Measurements from ENCODE around the gene ADAMTSL5.

ADAMTSL5 gene

DNA sequence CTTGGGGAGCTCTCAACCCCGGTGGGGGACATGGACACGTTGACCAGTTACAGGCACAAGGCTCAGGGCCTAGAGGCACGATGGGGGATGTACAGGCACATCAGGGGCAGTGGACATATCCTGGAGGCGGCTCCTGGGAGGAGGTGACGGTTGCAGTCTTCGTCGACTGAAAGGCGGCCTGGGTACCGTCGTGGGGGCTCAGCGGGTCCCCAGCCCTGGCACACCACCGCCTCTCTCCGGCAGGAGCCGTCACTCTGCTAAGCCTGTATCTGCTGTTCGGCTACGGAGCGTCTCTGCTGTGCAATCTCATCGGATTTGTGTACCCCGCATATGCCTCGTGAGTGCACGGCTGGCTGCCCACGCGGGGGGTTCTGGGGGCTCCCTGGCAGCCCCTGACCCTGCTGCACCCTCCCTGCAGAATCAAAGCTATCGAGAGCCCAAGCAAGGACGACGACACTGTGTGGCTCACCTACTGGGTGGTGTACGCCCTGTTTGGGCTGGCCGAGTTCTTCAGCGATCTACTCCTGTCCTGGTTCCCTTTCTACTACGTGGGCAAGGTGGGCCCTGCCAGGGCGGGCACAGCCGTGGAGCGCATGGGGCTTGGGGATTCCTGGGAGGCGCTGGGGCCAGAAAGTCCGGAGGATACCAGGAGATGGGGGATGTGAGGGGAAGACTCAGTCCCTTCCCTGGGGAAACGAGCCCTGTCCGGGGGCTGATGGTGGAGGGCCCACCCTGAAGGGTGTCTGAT, 17.6 kb downstream of the ADAMTSL5 start:
- DNase-seq: no peak

DNA sequence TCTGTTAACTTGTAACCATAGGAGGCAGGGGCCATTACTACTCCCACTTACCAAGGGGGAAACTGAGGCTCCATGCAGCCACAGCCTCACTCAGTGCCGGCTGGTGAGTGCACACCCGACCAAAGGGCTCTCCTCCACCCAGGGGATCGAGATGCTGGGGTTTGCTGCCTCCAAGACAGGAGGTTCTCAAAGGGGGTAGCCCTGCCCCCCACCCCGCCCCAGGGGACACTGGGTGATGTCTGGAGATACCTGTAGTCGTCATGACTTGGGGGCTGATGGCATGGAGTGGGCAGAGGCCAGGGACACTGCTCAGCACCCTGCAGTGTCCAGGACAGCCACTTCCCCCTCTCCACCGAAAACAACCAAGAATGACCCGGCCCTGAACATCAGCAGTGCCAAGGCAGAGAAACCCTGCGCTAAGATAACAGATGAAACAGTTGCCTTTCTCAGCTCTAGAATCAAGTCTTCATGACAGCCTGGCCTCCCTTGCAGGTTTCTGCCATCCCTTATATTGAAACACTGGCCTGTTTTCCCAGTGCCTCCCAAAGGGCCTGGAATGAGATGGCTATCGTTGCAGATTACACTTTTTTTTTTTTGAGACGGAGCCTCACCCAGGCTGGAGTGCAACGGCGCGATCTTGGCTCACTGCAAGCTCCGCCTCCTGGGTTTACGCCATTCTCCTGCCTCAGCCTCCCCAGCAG, 18.6 kb downstream of the ADAMTSL5 start:
- DNase-seq: no peak

DNA sequence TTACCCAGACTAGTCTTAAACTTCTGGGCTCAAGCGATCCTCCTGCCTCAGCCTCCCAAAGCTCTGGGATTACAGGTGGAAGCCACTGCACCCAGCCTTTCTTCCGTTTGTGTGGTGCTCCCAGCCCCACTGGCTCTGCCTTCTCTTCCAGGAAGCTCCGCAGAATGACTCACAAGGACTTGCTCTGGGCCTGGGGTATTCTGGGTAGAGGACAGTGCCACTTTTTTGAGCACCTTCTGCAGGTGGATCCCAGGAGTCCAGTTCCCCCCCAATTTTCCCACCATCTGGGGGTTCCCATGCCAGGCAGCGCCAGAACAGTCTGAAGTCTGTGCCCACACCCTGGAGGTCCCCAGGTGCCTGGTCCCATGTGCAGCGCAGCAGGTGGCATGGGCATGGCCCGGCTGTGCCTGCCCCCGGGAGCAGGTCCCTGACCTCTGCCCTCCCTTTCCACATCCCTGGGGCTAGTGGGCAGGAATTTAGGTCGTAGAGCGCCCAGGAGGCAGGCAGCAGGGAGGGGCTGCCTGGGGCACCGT, 20.3 kb downstream of the ADAMTSL5 start:
- DNase-seq: no peak

DNA sequence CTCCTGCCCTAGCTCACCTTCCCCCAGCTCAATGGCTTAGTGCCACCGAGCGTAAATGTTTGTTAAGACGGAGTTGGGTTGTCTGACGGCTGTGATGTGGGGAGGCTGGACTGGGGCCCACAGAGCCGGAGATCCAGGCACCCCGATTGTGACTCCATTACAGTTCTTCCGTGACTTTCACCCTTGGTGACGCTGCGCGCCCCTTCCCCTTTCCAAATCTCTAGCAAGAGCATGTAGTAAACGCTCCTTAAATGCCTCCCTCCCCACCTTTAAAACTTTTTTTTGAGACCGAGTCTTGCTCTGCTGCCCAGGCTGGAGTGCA, 21.0 kb downstream of the ADAMTSL5 start:
- DNase-seq: no peak

DNA sequence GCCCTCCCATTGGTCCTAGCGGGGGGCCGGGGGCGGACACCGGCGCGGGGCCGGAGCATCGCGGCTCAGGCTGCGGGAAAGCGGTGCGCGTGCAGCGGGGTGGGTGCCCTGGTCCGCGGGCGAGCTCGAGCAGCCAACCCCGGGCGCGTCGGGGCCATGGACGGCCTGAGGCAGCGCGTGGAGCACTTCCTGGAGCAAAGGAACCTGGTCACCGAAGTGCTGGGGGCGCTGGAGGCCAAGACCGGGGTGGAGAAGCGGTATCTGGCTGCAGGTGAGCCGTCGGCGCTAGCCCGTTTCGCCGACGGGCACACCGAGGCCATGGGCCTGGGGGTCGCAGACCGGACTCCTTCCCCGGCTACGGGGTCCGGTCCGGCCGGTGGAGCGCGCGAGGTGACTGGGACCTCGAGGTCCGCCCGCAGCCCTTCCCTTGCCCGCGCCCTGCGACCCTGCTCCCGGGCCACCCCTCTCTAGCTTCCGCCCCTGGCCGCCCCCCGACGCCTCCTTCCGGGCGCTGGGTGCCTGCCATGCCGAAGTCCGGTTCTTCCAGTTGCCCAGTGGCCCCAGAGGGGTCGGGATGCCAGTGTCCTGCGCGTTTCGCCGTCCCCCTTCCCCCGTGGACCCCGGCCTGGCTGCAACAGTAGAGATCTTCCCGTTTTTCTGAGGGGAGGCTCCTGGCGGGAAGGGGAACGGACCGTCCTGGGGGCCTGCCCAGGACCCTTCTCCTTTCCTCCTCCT, 21.5 kb downstream of the ADAMTSL5 start, which contains the start of gene REEP6:
Gene REEP6 (plus strand): TSS at position 68 of the 735 bp plus-strand sequence. CDS start 89 bp downstream, at position 157.
- DNase-seq: no peak

DNA sequence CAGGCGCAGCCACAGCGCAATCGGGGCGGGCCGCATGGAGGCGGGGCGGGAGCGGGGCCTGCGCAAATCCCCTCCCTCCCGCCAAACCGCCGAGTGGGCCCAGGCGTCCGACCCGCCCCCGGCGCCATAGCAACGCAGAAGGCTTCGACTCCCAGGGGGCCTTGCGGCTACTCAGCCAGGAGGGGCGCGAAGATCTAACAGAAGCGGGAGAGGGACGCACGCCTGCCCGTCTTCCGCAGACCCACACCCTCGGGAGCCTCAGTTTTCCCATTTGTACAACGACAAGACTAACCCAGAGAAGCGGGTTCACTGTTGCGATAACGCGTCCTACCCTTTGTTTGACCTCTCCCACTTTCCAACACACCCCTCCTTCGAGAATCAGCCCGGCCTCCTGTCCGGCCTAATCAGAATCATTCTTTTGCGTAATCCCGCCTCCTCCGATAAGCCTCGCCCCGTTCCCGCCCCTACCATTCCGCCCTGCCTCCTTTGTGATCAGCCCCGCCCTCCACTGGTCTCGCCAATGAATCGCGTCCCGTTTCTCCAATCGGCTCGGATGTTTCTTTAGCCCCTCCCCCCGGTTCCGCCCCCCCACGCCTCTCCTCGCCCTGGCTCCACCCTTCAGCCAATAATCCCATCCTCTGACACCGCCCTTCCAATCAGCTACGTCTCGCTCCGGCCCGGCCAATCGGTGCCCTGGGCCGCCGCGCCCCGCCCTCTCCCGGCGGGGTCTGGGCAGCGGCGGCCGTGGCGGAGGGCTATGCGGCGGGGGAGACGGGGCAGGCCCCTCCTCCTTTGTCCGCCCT, 22.3 kb downstream of the ADAMTSL5 start, which contains the start of gene PCSK4:
Gene PCSK4 (minus strand): TSS at position 40 of the 803 bp plus-strand sequence. CDS start 4 bp downstream, at position 36.
- peak; percentile 99 for DNase-seq

DNA sequence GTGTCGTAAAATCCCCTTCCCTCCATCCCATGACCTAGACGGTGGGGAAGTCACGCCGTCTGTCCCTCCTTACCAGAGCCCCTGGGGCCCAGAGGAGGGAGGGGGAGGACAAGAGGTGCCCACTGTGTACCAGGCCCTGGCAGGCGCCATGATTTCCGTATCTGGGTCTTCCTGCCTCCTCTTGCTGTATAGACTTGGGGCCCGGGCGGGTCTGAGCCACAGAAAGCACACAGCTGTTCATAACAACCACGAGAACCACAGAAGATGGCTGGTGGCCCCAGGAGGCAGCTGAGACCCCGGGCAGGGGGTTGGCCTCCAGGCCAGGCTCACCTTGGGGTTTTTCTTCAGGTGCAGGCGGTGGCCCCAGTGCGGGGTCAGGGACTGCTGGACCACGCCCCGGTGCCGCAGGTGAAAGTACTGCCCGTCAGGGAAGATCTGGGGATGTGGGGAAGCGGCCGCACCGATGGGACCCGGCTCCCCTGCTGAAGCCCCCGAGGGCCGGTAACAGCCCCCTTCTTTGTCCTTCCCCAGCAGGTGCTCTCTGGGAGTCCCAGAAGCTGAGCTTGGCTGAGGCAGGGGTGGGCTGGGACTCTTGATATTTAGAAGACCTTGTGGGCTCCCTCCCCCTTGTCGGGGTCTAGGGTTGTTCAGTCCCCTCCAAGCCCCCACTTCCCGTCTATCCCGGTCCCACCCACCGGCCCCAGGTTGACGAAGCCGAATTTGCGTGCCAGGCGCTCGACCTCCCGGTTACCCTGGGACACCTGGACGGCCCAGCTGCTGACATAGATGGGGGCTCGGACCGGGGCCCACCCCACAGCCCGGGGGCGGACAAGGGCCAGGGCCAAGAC, 23.1 kb downstream of the ADAMTSL5 start:
- no peak for DNase-seq

DNA sequence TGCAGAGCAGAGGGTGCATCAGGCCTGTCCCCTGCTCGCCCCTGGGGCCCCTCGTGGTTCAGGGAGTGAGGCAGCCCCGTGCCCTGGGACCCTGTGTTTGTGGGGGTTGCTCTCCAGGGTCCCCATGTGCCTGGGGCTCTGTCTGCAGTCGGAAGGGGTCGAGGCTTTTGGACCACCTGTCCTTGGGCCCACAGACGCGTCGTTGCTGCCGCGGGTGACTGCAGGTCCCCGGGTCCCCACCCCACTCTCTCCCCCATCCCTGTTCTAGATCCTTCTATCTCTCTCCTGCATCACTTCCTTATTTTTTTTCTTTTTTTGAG, 24.6 kb downstream of the ADAMTSL5 start:
- no peak for DNase-seq

DNA sequence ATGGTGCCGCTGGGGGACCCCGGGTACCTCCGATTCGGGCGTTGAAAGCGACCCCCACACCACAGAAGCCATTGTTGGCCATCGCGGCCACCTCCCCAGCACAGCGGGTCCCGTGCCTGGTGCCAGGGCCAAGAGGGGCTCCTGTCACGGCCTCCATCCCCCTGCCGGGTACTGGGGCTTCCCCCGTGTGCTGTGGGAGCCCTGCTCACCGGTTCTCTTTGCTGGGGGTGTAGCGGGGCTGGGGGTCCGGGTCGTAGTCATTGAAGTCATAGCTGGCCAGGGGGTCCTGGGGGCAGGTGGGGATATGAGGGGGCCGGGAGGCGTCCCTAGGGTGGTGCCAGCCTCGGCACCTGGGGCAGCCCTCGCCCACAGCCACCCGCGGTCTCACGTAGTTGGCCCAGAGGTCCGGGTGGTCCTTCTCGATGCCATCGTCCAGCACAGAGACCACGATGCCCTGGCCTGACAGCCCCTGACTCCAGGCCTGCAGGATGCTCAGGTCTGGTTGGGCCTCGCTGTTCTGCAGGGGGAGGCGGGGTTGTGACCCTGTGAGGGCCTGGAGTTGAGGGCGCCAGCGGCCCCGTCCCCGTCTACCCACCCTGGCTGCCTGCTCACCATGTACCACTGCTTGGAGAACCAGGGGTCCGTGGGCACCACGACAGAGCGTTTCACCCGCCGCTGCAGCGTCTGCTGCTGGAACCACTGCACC, 25.1 kb downstream of the ADAMTSL5 start:
- no peak for DNase-seq

DNA sequence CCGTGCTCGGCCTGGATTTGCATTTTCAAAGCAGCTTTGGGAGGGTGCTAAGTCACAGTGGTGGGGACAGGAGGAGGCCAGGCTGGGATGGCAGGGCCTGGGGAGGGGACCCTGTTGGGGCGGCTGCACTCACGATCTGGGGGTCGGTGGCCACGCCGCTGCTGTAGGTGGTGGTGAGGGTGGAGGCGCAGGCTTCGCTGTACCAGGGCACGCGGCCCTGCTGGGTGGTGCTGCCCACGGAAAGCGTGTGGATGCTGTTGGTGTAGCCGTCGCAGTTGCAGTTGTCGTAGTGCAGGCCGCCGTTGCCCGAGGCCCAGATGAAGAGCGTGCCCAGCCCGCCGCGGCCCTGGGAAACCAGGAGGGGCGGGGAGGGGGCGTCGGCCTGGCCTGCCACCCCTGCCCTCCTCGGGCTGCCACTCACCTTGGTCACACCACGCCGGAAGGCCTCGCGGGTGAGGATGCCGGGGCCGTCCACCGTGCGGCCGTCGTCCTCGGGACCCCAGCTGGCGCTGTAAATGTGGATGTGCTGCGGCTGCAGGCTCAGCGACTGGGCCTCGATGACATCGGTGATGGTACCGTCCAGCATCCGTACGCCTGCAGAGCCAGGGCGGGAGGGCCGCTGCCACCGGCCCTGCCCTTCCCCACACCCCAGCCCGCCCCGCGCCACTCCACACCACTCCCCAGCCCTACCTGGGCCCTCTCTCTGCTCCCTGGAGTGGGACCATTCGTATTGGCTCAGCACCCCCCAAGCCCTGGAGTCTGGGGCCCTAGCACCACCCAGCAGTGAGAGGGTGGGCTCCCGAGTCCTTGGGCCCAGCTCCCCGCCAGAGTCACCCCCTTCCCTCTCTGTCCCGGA, 25.9 kb downstream of the ADAMTSL5 start:
- no peak for DNase-seq

DNA sequence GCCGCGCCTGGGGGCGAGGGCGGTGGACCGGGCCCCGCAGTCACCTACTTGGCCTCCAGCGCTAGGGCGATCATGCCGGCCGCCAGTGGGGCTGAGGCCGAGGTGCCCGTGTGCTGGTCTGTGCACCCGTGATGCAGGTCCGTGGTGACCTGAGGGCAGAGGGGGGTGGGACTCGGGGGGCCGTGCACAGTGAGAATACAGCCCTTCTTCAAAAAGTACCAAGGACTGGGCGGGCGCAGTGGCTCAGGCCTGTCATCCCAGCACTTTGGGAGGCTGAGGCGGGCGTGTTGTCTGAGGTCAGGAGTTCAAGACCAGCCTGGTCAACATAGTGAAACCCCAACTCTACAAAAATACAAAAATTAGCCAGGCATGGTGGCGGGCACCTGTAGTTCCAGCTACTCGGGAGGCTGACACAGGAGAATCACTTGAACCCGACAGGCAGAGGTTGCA, 28.8 kb downstream of the ADAMTSL5 start:
- no peak for DNase-seq

DNA sequence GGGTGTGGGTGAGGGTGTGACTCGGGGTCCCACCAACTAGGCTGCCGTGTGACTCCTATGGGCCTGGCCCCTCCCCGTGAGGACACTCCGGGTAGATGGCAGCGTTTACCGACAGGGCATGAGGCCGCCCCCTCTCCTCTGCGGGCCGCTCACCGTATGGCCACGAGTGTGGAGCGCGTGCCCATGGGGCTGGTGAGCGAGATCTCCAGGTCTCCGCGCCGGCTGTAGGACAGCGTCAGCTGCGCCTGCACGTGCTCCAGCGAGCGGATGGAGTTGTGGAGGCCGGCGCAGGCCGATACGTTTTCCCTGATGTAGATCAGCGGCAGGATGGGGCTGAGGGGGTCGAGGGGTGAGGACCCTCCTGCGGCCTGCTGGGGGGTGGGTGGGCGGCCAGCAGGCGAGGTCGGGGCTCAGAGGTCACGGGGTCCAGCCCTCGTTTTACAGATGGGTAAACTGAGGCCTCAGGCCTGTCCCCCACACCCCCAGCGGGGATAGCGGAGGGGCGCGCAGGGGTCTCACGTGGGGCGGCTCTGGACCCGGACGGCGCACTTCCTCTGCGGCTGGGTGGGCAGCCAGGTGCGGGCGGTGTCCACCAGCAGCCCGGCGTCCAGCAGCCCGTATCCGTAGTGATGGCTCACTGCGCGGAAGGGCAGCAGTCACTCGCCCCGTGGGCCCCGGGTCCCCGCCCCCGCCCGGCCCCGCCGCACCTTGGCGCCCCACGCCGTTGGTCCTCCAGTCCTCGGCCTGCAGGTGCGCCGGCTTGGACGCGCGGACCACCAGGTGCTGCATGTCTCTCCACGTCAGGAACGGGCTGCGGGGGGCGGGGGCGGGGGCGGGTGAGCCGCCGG, 29.5 kb downstream of the ADAMTSL5 start:
- DNase-seq: no peak

DNA sequence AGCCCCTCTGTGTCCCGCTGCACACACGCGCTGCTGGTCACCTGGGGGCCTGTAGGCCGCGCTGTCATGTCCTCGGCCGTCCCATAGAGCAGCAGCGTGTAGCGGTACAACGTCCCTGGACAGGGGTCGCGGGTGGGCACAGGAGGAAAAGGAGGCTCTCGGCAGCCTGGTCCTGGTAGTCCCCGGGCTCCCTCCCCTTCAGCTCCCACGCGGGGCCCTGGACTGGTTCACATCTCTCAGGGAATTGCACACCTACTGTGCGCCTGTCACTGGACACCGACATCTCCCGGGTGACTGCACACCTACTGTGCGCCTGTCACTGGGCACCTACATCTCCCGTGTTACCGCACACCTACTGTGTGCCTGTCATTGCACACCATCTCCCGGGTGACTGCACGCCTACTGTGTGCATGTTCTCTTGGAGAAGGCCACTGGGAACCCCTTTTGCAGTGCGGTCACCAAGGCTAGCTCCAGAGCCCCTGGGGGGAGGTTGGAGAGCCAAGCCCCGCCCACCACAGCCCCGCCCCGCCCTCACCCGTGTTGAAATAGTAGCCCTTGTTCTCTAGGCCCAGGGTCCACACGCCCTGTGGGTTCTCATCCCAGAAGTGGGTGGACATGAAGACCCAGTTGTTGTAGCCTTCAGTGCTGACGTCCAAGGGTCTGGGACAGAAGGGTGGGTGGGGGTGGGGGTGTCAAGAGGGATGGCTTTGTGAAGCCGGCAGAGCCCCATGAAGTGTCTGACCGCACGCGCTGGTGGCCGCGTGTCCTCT, 30.3 kb downstream of the ADAMTSL5 start:
- no peak for DNase-seq

DNA sequence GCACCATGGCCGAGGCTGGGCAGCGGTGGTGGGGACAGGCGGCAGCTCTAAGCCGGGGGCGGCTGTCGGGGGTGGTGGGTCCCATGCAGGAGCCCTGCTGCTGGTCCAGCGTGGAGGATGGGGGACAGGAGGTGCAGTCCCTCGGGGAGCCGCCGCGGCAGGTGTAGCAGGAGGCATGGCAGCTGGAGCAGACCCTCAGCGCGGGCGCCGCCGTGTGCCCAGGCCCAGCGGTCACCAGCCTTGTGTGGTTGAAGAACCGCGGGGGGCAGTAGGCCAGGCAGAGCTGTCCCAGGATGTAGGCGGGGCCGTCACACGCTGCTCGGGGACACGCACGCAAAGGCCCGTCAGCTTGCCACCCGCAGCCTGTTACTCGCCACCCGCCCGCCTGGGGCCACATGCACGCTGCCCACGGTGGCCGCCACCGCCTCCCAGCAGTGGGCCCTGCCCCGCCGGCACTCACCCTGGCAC, 30.9 kb downstream of the ADAMTSL5 start:
- no peak for DNase-seq

DNA sequence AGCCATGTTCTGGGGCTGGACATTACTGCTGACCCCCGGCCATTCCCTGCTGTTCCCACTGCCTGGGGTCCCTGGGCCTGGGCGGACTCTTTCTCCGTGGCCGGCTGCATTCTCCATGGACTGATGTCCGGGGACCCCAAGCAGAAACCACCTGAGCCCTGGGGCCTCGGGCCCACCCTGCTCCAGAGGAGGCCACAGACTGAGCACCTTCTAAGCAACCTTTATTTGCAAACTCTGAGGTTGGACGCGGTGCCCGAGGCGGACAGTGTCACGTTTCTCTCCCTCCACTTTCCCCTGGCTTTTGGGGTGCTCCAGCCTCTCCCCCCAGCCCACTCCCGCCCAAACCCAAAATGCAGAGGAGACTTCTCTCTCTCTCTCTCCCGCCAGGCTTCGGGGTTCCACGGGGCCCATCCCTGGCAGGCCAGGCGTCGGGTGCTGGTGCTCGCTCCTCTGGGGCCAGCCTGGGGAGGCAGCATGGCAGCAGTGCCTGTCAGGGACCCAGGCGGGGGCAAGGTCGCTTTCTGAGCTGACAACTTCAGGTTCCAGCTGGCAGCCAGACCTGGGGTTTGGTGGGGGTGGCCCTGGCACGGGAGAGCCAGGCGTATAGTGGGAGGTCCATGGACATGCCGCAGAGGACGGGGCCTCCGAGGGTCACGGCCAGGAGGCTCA, 31.5 kb downstream of the ADAMTSL5 start:
- DNase-seq: no peak

DNA sequence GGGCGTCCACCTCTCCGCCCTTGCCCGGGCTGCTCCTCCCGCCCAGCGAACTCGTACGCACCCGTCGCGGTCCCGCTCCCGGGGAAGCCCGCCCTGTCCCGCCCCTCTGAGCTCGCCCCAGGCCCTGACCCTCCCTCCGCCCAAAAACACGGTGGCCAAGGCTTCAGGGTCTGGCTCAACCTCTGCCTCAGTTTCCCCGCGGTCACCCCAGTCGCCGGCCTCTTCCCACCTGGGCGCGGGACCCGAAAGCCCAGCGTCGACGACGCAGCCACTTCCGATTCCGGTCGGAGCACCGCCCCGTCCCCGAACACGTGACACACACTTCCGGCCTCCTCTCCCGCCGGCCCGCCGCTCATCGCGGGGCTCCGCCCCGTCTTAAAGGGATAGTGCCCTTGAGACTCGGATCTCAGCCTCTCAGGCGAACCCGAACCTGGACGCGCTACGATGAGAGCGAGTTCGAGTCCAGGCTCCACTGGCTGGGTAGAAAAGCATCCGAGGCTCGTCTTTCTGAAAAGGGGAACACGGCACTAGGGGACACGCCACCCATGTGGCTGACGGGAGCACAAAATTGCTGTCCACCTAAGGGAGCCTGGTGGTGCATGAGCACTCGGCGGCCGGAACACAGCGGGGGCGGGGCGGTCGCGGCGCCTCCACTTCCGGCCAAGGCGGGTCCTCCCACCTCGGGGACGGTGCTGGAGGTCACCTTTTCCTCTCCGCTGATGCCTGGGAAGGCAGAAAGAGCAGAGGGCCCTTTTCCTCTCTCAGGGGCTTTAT, 33.7 kb downstream of the ADAMTSL5 start, which contains the start of gene C19orf25:
Gene C19orf25 (minus strand): TSS at position 282 of the 774 bp plus-strand sequence. CDS start 312 bp downstream, outside the sequence.
- DNase-seq: peak; percentile 92

Data from CD4-positive, alpha-beta T cell treated with Interleukin-17A for 1 hour (primary cell).